Keratinocyte (primary cell): Measurements from ENCODE around the gene BOLA3. TPM values are rescaled to one million over a fixed set of nuclear protein-coding genes. Genes with fewer than 3 reads are reported as not detected.
"Not testable (repeated sequence)": the region's sequence is repeated elsewhere in the genome, so short reads cannot be mapped to it uniquely, and the experiment has no call there.

ENCODE experiments used
- DNase-seq: peaks from one replicate; pipeline ENCODE4 v3.0.0-alpha.2; 2011; ENCODE audit warnings: low read depth, missing footprints, low spot score
- FAIRE-seq: peaks from 2 replicates; lab custom pipeline; 2011; peaks lifted over from hg19 to GRCh38; lab: Jason Lieb, UNC
- H2AFZ ChIP-seq: 2 replicates; pipeline ENCODE4 v1.6.0; 2012; ENCODE audit warnings: low read length, control low read depth, inconsistent platforms; ENCODE audit not compliant: control insufficient read depth
- H3K27ac ChIP-seq: 2 replicates; pipeline ENCODE4 v1.5.1; 2011; ENCODE audit warnings: low read length; ENCODE audit not compliant: control insufficient read depth, insufficient read depth
- H3K27me3 ChIP-seq: 3 replicates; pipeline ENCODE4 v1.6.0; 2011; ENCODE audit warnings: low read length; ENCODE audit not compliant: control insufficient read depth, insufficient read depth; ENCODE audit errors: extremely low read depth
- H3K36me3 ChIP-seq, 2 experiments: 2 replicates in 1 of 2; 3 replicates in 1 of 2; pipeline ENCODE4 v1.5.1; 2011; ENCODE audit warnings: low read length in 2 of 2, mild to moderate bottlenecking in 1 of 2; ENCODE audit not compliant: control insufficient read depth in 2 of 2, insufficient read depth in 2 of 2; ENCODE audit errors: extremely low read depth in 1 of 2
- H3K4me1 ChIP-seq: 3 replicates; pipeline ENCODE4 v1.5.1; 2011; ENCODE audit warnings: low read length; ENCODE audit not compliant: control insufficient read depth, insufficient read depth; ENCODE audit errors: extremely low read depth
- H3K4me2 ChIP-seq: 3 replicates; pipeline ENCODE4 v1.6.0; 2011; ENCODE audit warnings: low read depth, low read length; ENCODE audit not compliant: control insufficient read depth, insufficient read depth; ENCODE audit errors: extremely low read depth
- H3K4me3 ChIP-seq, 3 experiments: fragments of 200-600 bp in 1 of 3; sonication (generic) in 1 of 3; 2 replicates in 2 of 3; 3 replicates in 1 of 3; pipeline ENCODE4 v1.5.1; 2011 to 2016; ENCODE audit warnings: low read length in 3 of 3, mild to moderate bottlenecking in 3 of 3, control low read depth in 2 of 3, inconsistent platforms in 1 of 3, low read depth in 1 of 3, mixed read lengths in 1 of 3, mixed run types in 1 of 3, moderate library complexity in 1 of 3; ENCODE audit not compliant: control insufficient read depth in 2 of 3, insufficient read depth in 2 of 3; ENCODE audit errors: extremely low read depth in 1 of 3
- H3K79me2 ChIP-seq: 2 replicates; pipeline ENCODE4 v1.6.0; 2012; ENCODE audit warnings: low read length; ENCODE audit not compliant: control insufficient read depth, insufficient read depth
- H3K9ac ChIP-seq: 3 replicates; pipeline ENCODE4 v1.6.0; 2011; ENCODE audit warnings: low read length; ENCODE audit not compliant: control insufficient read depth, insufficient read depth; ENCODE audit errors: extremely low read depth
- H3K9me1 ChIP-seq: 3 replicates; pipeline ENCODE4 v1.6.0; 2011; ENCODE audit warnings: low read length; ENCODE audit not compliant: control insufficient read depth, insufficient read depth; ENCODE audit errors: extremely low read depth
- H3K9me3 ChIP-seq: 2 replicates; pipeline ENCODE4 v1.5.1; 2012; ENCODE audit warnings: low read depth, low read length; ENCODE audit not compliant: control insufficient read depth
- H4K20me1 ChIP-seq: 3 replicates; pipeline ENCODE4 v1.6.0; 2011; ENCODE audit warnings: low read length; ENCODE audit not compliant: control insufficient read depth, insufficient read depth; ENCODE audit errors: extremely low read depth
- EZH2 ChIP-seq: IDR thresholded peaks from one replicate; pipeline ENCODE4 v1.6.1; 2012; ENCODE audit warnings: inconsistent platforms, mild to moderate bottlenecking, low read length, moderate library complexity
- dilution Hi-C: fragments of 300-500 bp; cut with MboI; formaldehyde crosslinking; loops from one replicate; pipeline ENCODE4 v1.7.0; 2020; ENCODE audit warnings: low sequenced_read_pairs; ENCODE audit not compliant: extremely low pct_ligation_motif_present
- polyA plus RNA-seq, 5 experiments: library from polyadenylated mRNA; depleted of rRNA in 3 of 5; stranded (reverse) in 3 of 5; stranded (forward) in 1 of 5; unstranded in 1 of 5; fragments of >200 nt; gene quantifications; 1 replicate in 1 of 5; 2 replicates in 3 of 5; 3 replicates in 1 of 5; pipeline versions ENCODE4 v1.2.1 to v1.2.3, GENCODE V29; 2011 to 2012; ENCODE audit warnings: missing spikeins in 2 of 5, low read depth in 1 of 5, low replicate concordance in 1 of 5
- TF ChIP-seq, protein P1 (sequence below), 3 experiments: IDR thresholded peaks in 1 of 3; conservative IDR thresholded peaks in 1 of 3; optimal IDR thresholded peaks in 1 of 3; 2 replicates in 2 of 3; 3 replicates in 1 of 3; pipeline versions ENCODE3 to v1.5.1; 2011; ENCODE audit warnings: low read length in 3 of 3, mild to moderate bottlenecking in 3 of 3, moderate library complexity in 2 of 3, control low read depth in 1 of 3, inconsistent platforms in 1 of 3; ENCODE audit not compliant: insufficient read depth in 2 of 3; ENCODE audit errors: extremely low read depth in 1 of 3

The BOLA3 gene
- polyA plus RNA-seq, 1 donor (not counting 4 experiments of a cell fraction or from before 2014, with no cell fraction given): 116 TPM

- Histone ChIP-seq H3K4me2 (peak overlapping the region; percentile 42), H2AFZ (no peak overlapping the region), H3K4me3 (no peak overlapping the region), H3K9me3 (no peaks in the 10 kb centered on the region), H4K20me1 (no peaks in the 10 kb centered on the region), H3K36me3 (no peaks in the 10 kb centered on the region), H3K4me1 (peaks cover 15% of the 10 kb centered on the region), H3K9me1 (no peaks in the 10 kb centered on the region), H3K27me3 (no peaks in the 10 kb centered on the region), H3K27ac (peak overlapping the region; percentile 0), H3K9ac (no peak overlapping the region), H3K79me2 (no peaks in the 10 kb centered on the region)
- dilution Hi-C loops: no loop called here
- FAIRE-seq: no peak
- no peak for DNase-seq
- TF ChIP-seq, protein P1, sequence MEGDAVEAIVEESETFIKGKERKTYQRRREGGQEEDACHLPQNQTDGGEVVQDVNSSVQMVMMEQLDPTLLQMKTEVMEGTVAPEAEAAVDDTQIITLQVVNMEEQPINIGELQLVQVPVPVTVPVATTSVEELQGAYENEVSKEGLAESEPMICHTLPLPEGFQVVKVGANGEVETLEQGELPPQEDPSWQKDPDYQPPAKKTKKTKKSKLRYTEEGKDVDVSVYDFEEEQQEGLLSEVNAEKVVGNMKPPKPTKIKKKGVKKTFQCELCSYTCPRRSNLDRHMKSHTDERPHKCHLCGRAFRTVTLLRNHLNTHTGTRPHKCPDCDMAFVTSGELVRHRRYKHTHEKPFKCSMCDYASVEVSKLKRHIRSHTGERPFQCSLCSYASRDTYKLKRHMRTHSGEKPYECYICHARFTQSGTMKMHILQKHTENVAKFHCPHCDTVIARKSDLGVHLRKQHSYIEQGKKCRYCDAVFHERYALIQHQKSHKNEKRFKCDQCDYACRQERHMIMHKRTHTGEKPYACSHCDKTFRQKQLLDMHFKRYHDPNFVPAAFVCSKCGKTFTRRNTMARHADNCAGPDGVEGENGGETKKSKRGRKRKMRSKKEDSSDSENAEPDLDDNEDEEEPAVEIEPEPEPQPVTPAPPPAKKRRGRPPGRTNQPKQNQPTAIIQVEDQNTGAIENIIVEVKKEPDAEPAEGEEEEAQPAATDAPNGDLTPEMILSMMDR (optimal IDR thresholded peaks at IDR 0.05 in 1 of 3, IDR thresholded peaks at IDR 0.05 in 1 of 3, conservative IDR thresholded peaks at IDR 0.05 in 1 of 3; ENCODE audit: extremely low read depth in 1 of 3, insufficient read depth in 2 of 3, low read length in 3 of 3): no peak
- TF ChIP-seq EZH2: no peak
Measured at GRCh38 chr2:74188696-74189095, 41.0 kb upstream of the BOLA3 start.

GRCh38 chr2:74188018-74188601 is 40.4 kb upstream of the BOLA3 start:
- Histone ChIP-seq H3K9me3 (no peaks in the 10 kb centered on the region), H3K27me3 (no peaks in the 10 kb centered on the region), H3K9ac (peak overlapping the region; percentile 14), H3K4me3 (no peak overlapping the region), H3K36me3 (no peaks in the 10 kb centered on the region), H3K4me2 (peak overlapping the region; percentile 42), H4K20me1 (no peaks in the 10 kb centered on the region), H3K27ac (peak overlapping the region; percentile 59), H3K4me1 (peaks cover 15% of the 10 kb centered on the region), H3K79me2 (no peaks in the 10 kb centered on the region), H3K9me1 (no peaks in the 10 kb centered on the region), H2AFZ (peak overlapping the region; percentile 70)
- dilution Hi-C loops: no loop called here
- TF ChIP-seq, protein P1 (optimal IDR thresholded peaks at IDR 0.05 in 1 of 3, IDR thresholded peaks at IDR 0.05 in 1 of 3, conservative IDR thresholded peaks at IDR 0.05 in 1 of 3; ENCODE audit: extremely low read depth in 1 of 3, insufficient read depth in 2 of 3, low read length in 3 of 3): no peak
- no peak for TF ChIP-seq EZH2
- DNase-seq (peak; percentile 85), FAIRE-seq (peak; percentile 96)

DNA sequence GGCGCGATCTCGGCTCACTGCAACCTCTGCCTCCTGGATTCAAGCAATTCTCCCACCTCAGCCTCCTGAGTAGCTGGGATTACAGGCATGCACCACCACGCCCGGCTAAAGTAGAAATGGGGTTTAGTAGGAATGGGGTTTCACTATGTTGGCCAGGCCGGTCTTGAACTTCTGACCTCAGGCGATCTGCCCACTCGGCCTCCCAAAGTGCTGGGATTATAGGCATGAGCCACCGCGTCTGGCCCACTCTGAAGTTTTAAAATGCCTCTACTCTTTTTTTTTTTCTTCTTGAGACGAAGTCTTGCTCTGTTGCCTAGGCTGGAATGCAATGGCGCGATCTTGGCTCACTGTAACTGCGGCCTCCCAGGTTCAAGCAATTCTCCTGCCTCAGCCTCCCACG is 39.0 kb upstream of the BOLA3 start:
- H3K4me2 ChIP-seq, dilution Hi-C loops, DNase-seq, H3K36me3 ChIP-seq, H3K27ac ChIP-seq, H2AFZ ChIP-seq, H3K9me1 ChIP-seq, H3K9me3 ChIP-seq, H3K27me3 ChIP-seq, H3K4me3 ChIP-seq, FAIRE-seq, H3K79me2 ChIP-seq, H3K9ac ChIP-seq, H4K20me1 ChIP-seq: not testable (repeated sequence)
- H3K4me1 ChIP-seq: peaks cover 15% of the 10 kb centered on the region
